ENCODE results near the gene NEBL.

DNA sequence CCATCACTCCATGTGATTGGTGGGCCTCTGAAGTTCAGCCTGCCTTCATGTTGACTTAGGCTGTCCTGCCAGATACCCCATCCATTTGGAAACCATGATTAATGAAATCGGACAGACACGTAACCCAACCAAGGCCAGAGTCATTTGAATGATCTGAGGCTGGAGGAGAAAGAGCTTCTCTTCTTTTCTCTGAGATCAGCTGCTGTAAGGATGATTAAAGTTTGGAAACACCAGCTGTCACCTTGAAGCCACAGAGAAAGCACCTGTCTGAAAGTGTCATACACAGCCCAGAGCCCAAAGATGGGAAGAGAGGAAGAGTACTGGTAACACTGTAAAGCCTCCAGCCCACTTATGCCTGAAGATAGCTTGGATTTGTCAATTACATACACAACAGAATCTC is 22.9 kb downstream of the NEBL start:
- no peak for TF ChIP-seq GATA2 (IDR thresholded peaks at IDR 0.05; ENCODE audit: low read depth, low read length)
- TF ChIP-seq GATA3 (IDR thresholded peaks at IDR 0.05; ENCODE audit: low read depth, low read length), result no peak
